GM21717 (cell line): Measurements from ENCODE around the gene CNTNAP1.
"Not testable (repeated sequence)": the region's sequence is repeated elsewhere in the genome, so short reads cannot be mapped to it uniquely, and the experiment has no call there.

Source experiments
- ATAC-seq: cut with Tn5 transposase; IDR thresholded peaks from one replicate; pipeline ENCODE4 v1.9.1; 2021; ENCODE audit warnings: mild to moderate bottlenecking, moderate library complexity; ENCODE audit not compliant: unreplicated experiment

The CNTNAP1 gene

GRCh38 chr17:42681976-42682721 lies at the start of gene CNTNAP1:
CNTNAP1 (plus strand) TSS chr17:42682531; CDS start chr17:42682830, 299 bp downstream.
- no peak for ATAC-seq

- ATAC-seq = no peak
Measured at GRCh38 chr17:42632949-42633444, 49.3 kb upstream of the CNTNAP1 start.

GRCh38 chr17:42639525-42640113 lies 42.7 kb upstream of the CNTNAP1 start:
- ATAC-seq = no peak

- ATAC-seq = no peak
Measured at GRCh38 chr17:42640121-42640520, 42.2 kb upstream of the CNTNAP1 start.

- no peak for ATAC-seq
Measured at GRCh38 chr17:42642336-42642735, 40.0 kb upstream of the CNTNAP1 start.

GRCh38 chr17:42647778-42648177 lies 34.6 kb upstream of the CNTNAP1 start:
- ATAC-seq = no peak

- no peak for ATAC-seq
Measured at GRCh38 chr17:42651392-42651791, 30.9 kb upstream of the CNTNAP1 start.

GRCh38 chr17:42653179-42654124 lies 28.9 kb upstream of the CNTNAP1 start:
- ATAC-seq = no peak

GRCh38 chr17:42655528-42655927 lies 26.8 kb upstream of the CNTNAP1 start:
- no peak for ATAC-seq

- no peak for ATAC-seq
Measured at GRCh38 chr17:42657824-42658588, 24.3 kb upstream of the CNTNAP1 start.

- ATAC-seq = no peak
Measured at GRCh38 chr17:42659079-42659931, 23.0 kb upstream of the CNTNAP1 start, which contains the start of gene TUBG2. TUBG2 (plus strand) TSS chr17:42659284; CDS start chr17:42659504, 220 bp downstream.

- not testable (repeated sequence) for ATAC-seq
Measured at GRCh38 chr17:42659932-42660274, 22.4 kb upstream of the CNTNAP1 start.

- no peak for ATAC-seq
Measured at GRCh38 chr17:42660692-42661345, 21.5 kb upstream of the CNTNAP1 start.

GRCh38 chr17:42665581-42666001 lies 16.7 kb upstream of the CNTNAP1 start:
- ATAC-seq = no peak

- not testable (repeated sequence) for ATAC-seq
Measured at GRCh38 chr17:42666126-42666525, 16.2 kb upstream of the CNTNAP1 start.

GRCh38 chr17:42667088-42667951 lies 15.0 kb upstream of the CNTNAP1 start:
- no peak for ATAC-seq

GRCh38 chr17:42669705-42669976 lies 12.7 kb upstream of the CNTNAP1 start:
- ATAC-seq = no peak
